ENCODE results near the gene PRPF8.
"Not testable (repeated sequence)": the region's sequence is repeated elsewhere in the genome, so short reads cannot be mapped to it uniquely, and the experiment has no call there.

Gene PRPF8

GRCh38 chr17:1684378-1685189 lies at the start of gene PRPF8:
PRPF8 (minus strand) TSS chr17:1684867; CDS start chr17:1684571, 296 bp downstream.
- peak; percentile 97 for DNase-seq (ENCODE audit: low read depth in 2 of 2)

DNA sequence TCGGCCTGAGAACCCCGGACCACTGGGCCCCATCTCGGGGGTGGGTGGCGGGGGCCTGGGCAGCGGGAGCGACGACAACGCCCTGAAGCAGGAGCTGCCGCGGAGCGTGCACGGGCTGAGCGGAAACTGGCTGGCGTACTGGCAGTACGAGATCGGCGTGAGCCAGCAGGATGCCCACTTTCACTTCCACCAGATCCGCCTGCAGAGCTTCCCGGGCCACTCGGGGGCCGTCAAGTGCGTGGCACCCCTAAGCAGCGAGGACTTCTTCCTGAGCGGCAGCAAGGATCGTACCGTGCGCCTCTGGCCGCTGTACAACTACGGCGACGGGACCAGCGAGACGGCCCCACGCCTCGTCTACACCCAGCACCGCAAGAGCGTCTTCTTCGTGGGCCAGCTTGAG lies 49.1 kb upstream of the PRPF8 start:
- DNase-seq (ENCODE audit: low read depth in 2 of 2) = no peak

DNA sequence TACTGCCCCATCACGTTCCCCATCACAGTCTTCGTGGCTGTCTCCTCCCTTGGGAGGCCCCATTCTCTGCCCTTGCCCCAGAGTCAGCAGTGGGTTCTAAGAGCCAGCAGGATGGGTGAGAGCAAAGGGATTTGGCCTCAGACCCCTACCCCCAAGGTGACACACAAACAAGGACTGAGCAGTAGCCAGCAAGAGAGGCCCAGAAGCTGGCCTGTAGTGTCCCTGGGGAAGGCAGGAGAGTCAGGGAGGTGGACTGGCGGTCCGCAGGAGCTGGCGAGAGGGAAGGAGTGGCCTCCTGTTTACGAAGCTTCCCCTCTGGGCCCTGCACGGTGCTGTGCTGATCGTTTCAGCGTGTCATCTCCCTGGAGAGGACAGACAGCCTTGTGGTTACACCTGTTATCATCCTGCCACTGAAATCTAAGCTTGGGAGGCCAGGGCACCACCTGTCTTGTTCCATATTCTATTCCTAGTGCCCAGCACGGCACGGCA lies 48.2 kb upstream of the PRPF8 start:
- DNase-seq (ENCODE audit: low read depth in 2 of 2) = no peak

- DNase-seq (ENCODE audit: low read depth in 2 of 2) = no peak
Observed at GRCh38 chr17:1732241-1732832, 47.7 kb upstream of the PRPF8 start.

DNA sequence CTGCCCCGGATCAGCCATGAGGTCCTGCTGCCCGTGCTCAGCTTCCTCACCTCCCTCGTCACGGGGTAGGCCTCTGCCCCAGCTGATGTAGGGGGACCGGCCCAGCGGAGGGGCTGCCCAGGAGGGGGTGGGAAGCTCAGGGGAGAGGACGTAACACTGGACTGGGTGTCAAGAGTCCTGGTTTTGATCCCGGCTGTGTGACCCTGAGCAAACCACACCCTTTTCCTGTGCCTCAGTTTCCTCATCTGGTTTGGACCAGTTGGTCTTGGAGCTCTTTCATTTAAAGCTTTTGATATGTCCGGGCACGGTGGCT lies 46.5 kb upstream of the PRPF8 start:
- no peak for DNase-seq (ENCODE audit: low read depth in 2 of 2)

DNA sequence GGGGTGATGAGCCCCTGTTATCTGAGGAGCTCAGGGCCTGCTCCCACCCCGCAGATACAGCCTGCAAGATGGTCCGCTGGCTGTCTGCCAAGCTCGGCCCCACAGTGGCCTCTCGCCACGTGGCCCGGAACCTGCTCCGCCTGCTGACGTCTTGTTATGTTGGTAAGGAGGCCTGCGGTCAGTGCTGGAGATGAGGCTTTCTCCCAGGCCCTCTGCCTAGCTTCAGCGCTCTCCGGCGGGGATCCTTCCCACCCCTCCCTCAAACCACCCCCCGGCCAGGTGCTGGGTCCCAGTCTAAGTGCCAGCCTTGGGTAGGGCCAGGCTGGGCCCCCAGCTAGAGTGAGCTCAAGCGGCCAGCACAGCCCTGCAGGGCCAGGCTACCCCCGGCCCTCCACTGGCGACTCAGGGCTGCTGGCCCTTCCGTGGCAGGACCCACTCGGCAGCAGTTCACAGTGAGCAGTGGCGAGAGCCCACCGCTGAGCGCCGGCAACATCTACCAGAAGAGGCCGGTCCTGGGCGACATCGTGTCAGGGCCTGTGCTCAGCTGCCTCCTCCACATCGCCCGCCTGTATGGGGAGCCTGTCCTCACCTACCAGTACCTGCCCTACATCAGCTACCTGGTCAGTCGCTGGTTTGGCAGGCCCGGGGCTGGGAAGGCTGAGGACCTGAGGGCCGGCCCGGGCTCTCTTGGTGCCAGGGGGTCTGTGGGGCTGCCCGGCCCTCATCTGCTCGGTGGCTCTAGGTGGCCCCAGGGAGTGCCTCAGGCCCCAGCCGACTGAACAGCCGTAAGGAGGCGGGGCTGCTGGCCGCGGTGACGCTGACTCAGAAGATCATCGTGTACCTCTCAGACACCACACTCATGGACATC lies 45.9 kb upstream of the PRPF8 start:
- DNase-seq (ENCODE audit: low read depth in 2 of 2) = no peak

GRCh38 chr17:1729966-1730325 lies 45.3 kb upstream of the PRPF8 start:
- no peak for DNase-seq (ENCODE audit: low read depth in 2 of 2)

- no peak for DNase-seq (ENCODE audit: low read depth in 2 of 2)
Observed at GRCh38 chr17:1727876-1728630, 43.4 kb upstream of the PRPF8 start.

DNA sequence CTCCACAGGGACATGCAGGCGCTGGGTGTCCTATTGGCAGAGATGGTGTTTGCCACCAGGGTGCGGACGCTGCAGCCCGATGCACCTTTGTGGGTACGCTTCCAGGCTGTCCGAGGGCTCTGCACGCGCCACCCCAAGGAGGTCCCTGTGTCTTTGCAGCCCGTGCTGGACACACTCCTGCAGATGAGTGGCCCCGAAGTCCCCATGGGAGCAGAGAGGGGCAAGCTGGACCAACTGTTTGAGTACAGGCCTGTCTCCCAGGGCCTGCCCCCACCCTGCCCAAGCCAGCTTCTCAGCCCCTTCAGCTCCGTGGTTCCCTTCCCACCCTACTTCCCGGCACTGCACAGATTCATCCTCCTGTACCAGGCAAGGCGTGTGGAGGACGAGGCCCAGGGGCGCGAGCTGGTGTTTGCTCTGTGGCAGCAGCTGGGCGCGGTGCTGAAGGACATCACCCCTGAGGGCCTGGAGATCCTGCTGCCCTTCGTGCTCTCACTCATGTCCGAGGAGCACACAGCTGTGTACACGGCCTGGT lies 42.7 kb upstream of the PRPF8 start:
- DNase-seq (ENCODE audit: low read depth in 2 of 2) = no peak

DNA sequence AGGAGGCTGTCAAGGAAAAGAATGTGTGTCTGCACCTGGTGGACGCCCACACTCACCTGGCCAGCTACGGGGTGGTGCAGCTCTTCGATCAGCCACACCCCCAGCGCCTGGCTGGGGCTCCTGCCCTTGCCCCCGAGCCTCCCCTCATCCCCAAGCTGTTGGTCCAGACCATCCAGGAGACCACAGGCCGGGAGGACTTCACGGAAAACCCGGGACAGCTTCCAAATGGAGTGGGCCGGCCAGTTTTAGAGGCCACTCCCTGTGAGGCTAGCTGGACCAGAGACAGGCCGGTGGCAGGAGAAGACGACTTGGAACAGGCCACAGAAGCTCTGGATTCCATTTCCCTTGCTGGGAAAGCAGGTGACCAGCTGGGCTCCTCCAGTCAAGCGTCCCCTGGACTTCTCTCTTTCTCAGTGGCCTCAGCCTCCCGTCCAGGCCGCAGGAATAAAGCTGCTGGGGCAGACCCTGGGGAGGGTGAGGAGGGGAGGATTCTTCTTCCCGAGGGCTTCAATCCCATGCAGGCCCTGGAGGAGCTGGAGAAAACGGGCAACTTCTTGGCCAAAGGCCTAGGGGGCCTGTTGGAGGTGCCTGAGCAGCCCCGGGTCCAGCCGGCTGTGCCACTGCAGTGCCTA lies 42.1 kb upstream of the PRPF8 start:
- DNase-seq (ENCODE audit: low read depth in 2 of 2) = no peak

GRCh38 chr17:1725642-1726511 lies 41.2 kb upstream of the PRPF8 start:
- no peak for DNase-seq (ENCODE audit: low read depth in 2 of 2)

GRCh38 chr17:1724869-1725641 lies 40.4 kb upstream of the PRPF8 start:
- no peak for DNase-seq (ENCODE audit: low read depth in 2 of 2)

- DNase-seq (ENCODE audit: low read depth in 2 of 2) = peak; percentile 81 to 82
Observed at GRCh38 chr17:1724351-1724868, 39.7 kb upstream of the PRPF8 start, which contains the start of gene WDR81. WDR81 (plus strand) TSS chr17:1724704; CDS start chr17:1724960, 256 bp downstream.

GRCh38 chr17:1722022-1722421 lies 37.4 kb upstream of the PRPF8 start:
- not testable (repeated sequence) for DNase-seq (ENCODE audit: low read depth in 2 of 2)

- peak in 1 of 2 donors; percentile 61 for DNase-seq (ENCODE audit: low read depth in 2 of 2)
Observed at GRCh38 chr17:1720856-1721386, 36.3 kb upstream of the PRPF8 start.

- DNase-seq (ENCODE audit: low read depth in 2 of 2) = no peak
Observed at GRCh38 chr17:1718362-1719165, 33.9 kb upstream of the PRPF8 start.

- peak; percentile 77 to 83 for DNase-seq (ENCODE audit: low read depth in 2 of 2)
Observed at GRCh38 chr17:1716912-1717695, 32.4 kb upstream of the PRPF8 start.
